Fibroblast of pulmonary artery (primary cell): Measurements from ENCODE around the gene ZNF415.

ENCODE experiments used
- DNase-seq: peaks from one replicate; pipeline ENCODE4 v3.0.0-alpha.2; 2010; ENCODE audit warnings: low read depth
- H3K4me3 ChIP-seq: replicated peaks from 2 replicates; pipeline ENCODE4 v1.5.1; 2011; ENCODE audit warnings: low read depth, mild to moderate bottlenecking, control low read depth, low read length, moderate library complexity
- CTCF ChIP-seq: IDR thresholded peaks from 2 replicates; pipeline ENCODE4 v1.5.1; 2011; ENCODE audit warnings: mild to moderate bottlenecking, control low read depth, low read length, inconsistent platforms; ENCODE audit errors: missing control alignments

The ZNF415 gene

DNA sequence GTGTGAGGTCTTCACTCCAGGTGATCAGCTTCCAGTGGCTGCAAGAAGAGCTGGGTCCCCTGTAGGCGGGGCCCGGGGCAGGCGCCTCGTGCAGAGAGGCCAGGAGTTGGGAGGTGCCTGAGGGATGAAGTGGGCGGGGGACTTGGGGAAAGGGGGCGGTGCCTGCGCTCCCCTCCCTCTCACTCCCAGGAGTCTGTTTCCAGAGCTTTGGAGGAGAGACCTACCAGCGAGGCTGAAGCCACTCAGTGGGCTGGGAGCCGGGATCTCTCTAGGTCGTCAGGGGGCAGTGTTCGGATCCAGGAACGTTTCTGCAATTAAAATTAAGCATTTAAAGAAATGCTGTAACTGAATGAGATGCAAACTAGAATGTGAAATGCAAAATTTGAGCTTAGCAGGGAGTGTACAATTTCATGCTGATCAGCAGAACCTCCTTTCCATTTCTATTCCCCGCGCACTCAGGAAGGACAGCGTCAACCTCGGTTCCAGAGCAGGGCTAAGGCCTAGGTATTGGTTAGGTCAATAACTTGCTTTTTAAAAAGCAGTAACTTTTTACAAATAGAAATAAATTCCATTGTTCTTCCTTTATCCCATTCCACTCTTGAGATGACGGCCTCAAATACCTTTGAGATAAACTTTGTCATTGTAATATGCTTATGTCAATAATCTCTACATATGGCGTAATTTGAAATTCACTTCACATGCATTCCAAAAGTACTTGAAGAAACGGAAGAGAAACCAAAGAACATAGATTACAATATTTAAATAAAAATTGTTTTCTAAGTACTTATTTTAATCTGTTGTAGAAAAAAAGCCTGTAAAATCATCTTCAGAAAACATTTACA lies 41.1 kb downstream of the ZNF415 start:
- TF ChIP-seq CTCF, result no peak
- no peak for DNase-seq

DNA sequence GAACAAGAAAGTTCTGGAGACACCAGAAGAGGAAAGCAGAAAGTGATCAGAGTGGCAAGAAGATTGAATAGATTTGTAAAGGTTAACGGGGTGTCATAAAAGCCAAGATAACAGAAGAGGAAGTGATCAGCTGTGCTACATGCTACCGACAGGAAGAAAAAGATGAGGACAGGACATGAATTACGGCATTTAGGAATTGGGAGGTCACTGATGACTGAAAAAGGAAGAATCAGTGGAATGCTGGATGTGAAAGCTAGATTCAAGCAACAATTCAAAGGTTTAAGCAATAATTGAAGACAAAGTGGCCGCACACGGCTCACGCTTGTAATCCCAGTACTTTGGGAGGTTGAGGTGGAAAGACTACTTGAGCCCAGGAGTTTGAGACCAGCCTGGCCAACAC lies 44.6 kb downstream of the ZNF415 start:
- no peak for DNase-seq
- H3K4me3 ChIP-seq, result no peak overlapping the region
- no peak for TF ChIP-seq CTCF

More for the DNA sequence above, 41.1 kb downstream of the ZNF415 start:
- H3K4me3 ChIP-seq, result no peak overlapping the region

DNA sequence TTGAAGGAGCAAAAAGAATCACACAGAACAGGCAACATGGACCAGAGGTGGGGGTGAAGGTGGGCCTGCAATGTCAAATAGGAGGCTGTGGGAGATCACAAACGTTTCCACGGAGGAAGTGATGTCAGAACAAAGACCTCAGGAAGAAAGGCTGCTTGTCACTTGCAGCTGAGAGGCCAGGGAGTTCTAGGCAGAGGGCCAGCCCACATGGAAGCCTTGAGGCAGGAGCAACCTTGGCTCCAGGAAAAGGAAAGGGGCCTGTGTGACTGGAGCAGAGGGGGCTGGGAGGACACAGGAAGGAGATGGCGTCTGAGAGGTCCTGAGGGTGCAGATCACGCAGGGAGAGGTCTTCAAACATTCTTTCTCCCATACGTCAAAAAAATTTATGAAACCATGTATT lies 45.8 kb downstream of the ZNF415 start:
- peak; percentile 70 for DNase-seq
- no peak overlapping the region for H3K4me3 ChIP-seq
- TF ChIP-seq CTCF, result no peak

GRCh38 chr19:53085496-53085895 lies 47.2 kb downstream of the ZNF415 start:
- no peak for DNase-seq
- TF ChIP-seq CTCF, result no peak
- H3K4me3 ChIP-seq, result no peak overlapping the region

DNA sequence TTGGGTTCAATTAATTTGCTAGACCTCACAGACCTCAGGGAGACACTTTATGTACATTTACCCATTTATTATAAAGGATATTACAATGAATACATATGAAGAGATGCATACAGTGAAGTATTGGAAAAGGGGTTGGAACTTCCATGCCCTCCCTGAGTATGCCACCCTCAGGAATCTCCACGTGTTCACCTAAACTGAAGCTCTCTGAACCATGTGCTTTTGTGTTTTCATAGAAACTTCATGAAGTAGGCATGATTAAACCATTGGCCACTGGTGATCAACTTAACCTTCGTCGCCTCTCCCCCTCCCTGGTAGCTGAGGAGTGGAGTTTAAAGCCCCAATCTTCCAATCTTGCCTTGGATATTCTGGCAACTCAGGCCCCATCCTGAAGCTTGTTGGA lies 49.8 kb downstream of the ZNF415 start:
- no peak for DNase-seq
- TF ChIP-seq CTCF, result no peak
- H3K4me3 ChIP-seq, result no peak overlapping the region

GRCh38 chr19:53079313-53079924 lies 53.3 kb downstream of the ZNF415 start:
- H3K4me3 ChIP-seq, result no peak overlapping the region
- no peak for DNase-seq
- no peak for TF ChIP-seq CTCF
